ENCODE data around the gene ZNF345.

The ZNF345 gene

DNA sequence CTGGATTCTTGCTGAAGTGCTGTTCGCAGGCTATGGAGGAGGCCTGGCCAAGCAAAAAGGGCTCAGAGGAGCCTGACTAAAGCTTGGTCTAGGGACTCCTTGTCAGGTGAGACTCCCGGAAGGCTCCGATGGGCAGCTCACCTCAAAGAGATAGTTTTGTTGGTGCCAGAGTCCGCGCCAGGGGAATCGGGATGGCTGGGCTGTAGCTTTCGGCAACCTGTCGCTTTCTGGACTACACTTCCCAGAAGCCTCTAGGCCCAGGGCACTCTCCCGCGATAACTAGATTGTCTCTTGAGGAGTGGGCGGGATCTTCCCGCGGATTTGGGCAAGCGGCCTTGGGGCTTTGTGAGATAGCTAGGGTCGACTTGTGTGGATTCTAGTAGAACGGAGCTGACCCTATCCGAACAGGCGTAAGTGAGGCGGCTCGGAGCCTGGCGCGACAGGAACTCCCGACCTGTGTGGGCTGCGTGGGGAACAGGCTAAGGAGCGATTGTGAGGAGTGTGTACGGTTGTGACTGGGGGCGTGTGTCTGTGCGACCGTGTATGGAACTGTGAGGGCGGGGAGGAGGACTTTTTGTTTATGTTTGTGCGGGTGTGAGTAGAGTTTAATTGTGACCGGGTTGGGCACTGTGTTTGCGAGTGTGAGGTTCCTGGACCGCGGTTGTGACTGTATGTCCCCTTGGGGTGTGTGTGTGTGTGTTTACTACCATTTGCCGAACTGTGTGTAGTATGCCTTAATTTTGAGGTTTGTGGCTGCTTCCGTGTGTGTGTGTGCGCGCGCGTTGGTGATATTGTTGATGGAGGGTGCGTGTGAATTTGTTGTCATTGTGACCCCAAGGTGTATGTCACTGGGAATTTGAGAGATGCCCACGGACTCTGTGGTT, at the start of gene ZNF345:
TSS of gene ZNF345 (plus strand) at position 318 of the 884 bp plus-strand sequence. CDS start 25,955 bp downstream, outside the sequence.
- peak; percentile 94 for DNase-seq

DNA sequence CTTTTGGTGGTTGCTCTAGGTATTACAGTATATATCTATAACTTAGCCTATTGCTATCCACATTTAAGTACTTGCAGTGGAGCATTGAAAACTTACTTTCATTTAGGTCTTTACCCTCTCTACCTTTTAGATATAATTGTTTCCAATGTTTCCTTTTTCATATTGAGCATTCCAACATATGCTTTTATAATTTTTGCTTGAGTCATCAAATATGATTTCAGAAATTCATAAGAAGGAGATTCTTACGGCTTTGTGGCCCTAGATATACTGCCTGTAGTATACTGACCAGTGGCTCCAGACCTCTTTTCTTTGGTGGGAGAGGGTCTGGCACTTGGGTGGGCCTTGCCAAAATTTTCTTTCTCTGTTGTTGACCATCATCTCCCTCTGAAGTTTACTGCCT, 45.3 kb upstream of the ZNF345 start:
- no peak for DNase-seq

DNA sequence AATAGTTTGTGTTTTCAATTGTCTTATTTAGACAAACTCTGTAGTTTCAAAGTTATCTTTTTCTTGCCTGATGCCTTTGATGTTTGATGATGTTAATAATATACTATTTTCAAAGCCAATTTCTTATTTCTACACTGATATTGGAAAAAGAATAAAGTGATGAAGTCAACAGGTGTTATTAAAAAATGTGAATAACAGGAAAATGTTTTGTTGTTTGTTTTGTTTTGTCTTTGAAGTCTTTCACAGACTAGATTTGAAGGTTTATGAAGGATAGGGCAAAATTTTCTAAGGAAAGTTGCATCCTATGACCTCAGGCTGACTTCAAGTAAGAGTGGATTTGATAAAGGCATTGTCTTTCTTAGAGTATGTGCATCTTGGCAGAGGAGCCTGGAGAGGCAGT, 43.6 kb upstream of the ZNF345 start:
- no peak for DNase-seq

DNA sequence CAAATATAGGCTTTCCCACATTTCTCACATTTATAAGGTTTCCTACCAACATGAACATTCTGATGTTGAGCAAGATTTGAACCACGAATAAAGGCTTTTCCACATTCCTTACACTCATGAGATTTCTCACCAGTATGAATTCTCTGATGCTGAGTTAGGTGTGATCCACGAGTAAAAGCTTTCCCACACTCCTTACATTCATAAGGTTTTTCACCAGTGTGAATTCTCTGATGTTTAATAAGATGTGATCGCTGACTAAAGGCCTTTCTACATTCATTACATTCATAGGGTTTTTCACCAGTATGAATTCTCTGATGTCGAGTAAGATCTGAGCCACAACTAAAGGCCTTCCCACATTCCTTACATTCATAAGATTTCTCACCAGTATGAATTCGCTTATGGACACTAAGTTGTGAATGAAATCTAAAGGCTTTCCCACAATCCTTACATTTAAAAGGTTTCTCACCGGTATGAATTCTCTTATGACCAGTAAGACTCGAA, 31.5 kb upstream of the ZNF345 start:
- DNase-seq: no peak

DNA sequence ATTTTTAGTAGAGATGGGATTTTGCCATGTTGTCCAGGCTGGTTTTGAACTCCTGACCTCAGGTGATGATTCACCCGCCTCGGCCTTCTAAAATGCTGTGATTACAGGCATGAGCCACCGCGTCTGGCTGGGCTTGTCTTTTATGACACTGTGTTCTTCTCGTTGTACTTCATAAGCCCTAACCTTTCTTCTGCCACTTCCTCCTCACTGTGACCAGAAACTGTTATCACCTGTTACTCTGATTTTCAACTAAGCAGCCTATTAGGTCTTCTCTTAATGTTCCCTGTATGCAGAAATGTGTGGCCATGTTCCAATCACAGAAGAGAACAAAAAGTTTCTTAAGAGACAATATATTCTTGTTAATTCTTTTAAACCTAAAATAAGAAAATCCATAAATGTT, 28.9 kb upstream of the ZNF345 start:
- DNase-seq: no peak

DNA sequence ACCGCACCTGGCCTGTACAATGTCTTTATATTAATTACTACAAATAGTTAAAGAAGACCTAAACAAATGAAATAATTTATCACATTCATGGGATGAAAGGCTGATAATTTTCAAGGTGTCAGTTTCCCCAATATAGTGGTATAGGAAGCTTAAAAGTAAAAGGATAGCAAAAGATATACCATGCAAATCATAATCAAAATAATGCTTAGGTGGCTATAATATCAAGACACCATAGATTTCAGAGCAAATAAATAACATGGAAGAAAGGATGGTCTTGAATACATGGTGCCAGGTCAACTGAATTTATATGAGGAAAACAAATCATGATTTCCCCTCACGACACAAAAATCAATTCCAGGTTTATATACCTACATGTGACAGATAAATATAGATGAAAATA, 17.2 kb upstream of the ZNF345 start:
- DNase-seq: no peak

DNA sequence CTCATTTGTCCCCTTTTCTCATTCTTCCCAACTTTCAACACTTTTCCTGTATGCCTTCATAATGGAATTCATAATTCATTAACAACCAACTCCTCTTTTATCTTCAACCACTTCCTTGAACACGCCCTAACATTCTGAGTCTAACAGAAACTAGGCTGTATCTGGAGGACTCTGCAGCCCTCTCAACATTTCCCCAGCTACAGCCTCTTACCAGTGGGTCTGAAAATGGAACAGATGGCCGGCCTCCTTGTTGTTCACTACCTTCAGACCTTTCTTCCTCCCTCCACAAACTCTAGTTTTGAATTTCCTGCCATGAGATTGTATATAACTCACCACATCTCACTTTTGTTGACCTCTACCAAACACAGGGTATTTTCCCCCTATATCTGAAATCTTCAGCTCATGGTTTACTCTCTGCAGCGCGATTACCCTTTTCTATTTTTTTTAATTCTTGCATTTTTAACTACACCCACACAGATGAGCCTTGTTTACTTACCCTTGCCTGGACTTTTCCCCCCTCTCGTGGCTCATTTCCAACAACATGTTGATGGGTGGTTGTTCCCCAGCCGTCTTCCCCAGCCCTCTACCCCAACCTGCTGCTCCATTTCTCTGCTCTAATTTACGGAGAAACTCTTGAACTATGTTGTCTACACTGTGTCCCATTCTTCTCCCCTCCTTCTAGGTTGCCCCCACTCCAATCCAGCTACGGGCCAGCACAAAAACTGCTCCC, 13.3 kb upstream of the ZNF345 start:
- DNase-seq: no peak

DNA sequence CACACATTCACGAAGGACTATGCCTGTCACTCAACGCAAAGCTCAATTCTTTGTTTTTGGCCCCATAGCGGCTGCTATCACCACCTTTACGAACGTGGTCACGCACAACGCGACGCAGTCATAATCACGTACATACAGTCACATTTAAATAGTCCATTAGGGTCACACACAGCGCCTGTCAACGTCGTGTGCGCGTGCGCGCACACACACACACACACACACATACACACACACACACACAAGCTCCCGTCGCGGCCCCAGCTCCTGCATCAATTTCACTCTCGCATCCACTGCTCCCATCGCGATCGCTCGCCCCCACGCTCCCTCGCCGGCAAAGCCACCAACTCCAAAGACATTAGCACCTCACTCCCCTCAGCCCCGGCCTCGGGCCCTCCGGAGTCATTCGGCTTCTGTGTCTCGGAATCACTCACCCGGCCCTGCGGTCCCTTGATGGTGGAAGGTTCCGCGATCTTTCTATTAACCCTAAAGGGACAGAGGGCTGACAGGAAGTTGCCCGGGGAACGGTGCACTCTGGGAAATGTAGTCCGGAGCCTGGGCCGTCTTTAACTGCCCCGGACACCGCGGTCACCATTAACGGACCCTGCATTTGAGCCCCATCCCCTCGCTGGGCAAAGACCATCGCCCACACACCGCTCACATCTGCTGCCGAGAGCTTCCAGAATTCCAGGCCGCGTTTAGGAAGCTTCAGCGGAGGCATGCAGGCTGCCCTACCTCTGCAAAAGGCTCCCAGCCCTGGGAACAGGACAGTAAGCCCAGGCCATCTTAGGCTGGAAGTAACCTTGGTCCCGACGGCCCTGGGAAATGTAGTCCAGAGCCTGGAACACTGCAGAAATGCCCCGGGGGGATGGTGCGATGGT, 12.5 kb upstream of the ZNF345 start, which contains the start of gene ZNF790:
TSS of gene ZNF790 (minus strand) at position 482 of the 878 bp plus-strand sequence. CDS start 12,768 bp downstream, outside the sequence.
- peak; percentile 88 for DNase-seq

DNA sequence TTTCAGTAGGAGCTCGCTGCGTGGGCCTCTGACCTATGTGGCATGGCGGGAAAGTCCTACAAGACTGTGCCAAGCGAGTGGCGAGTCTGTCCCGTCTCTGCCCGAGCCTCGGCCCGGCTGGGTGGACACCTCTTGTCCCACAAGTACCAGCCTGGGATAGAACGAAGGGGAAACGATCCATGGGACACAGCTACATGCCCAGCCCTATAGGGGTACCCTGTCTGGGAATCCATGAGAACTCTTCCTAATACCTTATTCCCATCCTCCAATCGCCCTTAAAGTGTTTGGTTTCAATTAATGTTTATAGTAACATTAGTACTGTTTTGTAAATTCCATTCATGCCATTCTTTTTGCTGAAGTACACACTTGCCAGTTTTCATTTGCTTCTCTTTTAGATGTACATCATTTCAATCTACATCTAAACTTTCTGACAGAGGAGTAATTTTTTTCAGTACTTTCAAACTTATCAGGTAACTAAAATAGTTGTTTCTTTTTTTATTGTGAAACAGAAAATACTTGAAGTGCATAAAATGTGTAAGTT, 11.8 kb upstream of the ZNF345 start:
- DNase-seq: no peak

DNA sequence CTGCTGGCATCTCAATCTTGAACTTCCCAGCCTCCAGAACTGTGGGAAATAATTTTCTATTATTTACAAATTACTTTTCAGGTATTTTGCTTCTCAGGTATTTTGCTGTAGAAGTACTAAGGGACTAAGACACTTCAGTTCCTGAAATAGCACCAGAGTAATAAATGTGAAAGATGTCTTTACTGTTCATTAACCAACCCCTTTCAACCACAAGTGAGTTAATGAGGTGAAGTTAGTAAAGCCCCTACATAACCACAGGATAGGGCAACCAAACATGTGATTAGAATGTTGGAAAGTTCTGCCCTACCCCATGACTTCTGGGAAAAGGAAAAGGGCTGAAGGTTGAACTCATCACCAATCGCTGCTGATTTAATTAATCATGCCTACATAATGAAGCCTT, 2.7 kb upstream of the ZNF345 start:
- no peak for DNase-seq

DNA sequence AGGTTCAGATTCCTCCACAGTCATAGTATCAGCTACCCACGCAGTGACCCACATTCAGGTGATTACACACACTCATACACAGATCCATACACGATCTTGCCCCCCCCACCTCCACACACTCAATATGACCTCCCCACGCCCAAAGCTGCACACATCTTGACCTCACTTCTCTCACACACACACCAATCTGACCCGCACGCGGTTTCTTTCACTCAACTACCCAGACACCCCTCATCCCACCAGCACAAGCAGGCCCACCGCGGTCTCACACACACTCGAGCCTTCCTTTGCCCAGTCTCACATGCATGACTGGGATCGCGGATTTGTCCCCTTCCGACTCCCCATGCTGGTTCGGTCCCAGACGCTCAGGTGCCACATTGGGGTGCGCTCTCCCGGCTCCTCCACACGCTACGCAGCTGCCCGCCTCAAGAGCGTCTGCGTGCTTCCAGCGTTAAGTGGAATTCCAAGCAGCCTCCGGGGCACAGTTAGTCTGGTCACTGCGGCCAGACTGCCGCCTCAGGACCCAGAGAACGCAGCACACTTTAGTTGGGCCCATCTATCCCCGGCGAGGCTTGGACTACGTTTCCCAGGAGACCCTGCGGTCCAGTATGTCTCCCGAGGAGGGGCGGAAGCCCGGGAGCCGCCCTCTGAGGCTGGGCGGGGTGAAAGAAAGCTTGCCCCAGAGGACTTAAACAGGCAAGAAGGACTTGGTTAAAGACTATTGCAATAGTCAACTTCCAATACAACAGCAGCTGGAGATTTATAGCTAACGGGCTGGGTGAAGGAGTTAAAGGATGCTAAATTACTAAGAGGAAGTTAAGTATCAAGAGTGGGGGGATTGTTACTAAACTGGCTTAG, 746 bp upstream of the ZNF345 start:
- DNase-seq: peak; percentile 86

DNA sequence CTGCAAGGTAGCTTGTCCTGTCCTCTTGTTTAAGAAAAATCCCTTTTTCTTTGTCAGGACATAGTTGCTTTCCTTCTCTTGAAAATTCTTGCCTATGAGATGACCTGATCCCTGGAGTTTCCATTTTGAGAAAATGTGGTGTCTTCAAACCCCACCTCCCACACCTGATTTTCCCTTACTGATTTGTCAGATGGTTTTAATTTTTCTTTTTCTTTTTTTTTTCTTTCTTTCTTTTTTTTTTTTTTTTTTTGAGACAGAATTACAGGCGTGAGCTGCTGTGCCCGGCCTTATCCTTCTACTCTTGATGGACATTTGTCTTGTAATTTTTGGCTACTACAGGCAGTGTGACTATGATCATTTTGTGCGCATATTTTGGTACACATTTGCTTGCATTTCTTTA, 1.2 kb downstream of the ZNF345 start:
- no peak for DNase-seq

DNA sequence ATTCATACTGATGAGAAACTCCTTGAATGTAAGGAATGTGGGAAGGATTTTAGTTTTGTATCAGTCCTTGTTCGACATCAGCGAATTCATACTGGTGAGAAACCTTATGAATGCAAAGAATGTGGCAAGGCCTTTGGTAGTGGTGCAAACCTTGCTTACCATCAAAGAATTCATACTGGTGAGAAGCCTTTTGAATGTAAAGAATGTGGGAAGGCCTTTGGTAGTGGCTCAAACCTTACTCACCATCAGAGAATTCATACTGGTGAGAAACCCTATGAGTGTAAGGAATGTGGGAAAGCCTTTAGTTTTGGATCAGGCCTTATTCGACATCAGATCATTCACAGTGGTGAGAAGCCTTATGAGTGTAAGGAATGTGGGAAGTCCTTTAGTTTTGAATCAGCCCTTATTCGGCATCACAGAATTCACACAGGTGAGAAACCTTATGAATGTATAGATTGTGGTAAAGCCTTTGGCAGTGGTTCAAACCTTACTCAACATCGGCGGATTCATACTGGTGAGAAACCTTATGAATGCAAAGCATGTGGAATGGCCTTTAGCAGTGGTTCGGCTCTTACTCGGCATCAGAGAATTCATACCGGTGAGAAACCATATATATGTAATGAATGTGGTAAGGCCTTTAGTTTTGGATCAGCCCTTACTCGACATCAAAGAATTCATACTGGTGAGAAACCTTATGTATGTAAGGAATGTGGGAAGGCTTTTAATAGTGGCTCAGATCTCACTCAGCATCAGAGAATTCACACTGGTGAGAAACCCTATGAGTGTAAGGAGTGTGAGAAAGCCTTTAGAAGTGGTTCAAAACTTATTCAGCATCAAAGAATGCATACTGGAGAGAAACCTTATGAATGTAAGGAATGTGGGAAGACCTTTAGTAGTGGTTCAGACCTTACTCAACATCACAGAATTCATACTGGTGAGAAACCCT, 26.6 kb downstream of the ZNF345 start:
- DNase-seq: no peak

DNA sequence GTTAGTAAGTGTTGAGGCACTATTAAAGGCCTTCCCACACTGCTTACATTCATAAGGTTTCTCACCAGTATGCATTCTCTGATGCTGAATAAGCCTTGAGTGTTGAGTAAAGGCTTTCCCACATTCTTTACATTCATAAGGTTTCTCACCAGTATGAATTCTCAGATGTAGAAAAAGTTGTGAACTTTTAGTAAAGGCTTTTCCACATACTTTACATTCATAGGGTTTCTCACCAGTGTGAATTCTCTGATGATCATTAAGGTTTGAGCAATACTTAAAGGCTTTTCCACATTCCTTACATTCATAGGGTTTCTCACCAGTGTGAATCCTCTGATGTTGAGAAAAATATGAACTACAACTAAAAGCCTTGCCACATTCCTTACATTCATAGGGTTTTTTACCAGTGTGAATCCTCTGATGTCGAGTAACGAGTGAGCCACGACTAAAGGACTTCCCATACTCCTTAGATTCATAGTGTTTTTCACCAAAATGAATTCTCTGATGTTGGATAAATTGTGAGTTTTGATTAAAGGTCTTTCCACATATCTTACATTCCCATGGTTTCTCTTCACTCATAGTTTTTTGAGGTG, 41.2 kb downstream of the ZNF345 start:
- DNase-seq: no peak

DNA sequence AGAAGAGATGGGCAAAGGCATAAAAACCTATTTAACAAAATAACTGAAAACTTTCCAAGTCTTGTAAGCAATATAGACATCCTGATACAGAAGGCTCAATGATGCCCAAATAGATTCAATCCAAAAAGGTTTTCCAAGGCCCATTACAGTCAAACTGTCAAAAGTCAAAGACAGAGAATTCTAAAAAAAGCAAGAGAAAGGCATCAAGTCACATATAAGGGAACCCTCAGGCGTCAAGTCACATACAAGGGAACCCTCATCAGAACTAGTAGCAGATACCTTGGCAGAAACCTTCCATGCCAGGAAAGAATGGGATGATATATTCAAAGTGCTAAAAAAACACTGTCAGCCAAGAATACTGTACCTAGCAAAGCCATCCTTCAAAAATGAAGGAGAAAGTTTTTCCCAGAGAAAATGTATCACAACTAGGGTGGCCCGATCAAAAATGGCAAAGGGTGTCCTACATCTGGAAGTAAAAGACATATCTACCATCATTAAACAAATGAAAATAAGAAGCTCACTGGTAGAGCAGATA, 44.2 kb downstream of the ZNF345 start:
- DNase-seq: no peak

DNA sequence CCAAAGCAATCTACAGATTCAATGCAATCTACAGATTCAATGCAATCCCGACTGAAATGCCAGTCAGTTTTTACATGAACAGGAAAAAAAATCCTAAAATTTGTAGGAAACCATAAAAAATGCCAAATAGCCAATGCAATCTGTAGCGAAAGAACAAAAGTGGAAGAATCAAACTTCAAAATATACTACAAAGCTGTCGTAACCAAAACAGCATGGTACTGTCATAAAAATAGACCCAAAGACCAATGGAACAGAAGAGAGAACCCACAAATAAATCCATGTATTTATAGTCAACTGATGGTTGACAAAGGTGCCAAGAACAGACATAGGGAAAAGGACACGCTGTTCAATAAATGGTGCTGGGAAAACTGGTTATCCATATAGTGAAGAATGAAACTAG, 47.7 kb downstream of the ZNF345 start:
- DNase-seq: no peak

DNA sequence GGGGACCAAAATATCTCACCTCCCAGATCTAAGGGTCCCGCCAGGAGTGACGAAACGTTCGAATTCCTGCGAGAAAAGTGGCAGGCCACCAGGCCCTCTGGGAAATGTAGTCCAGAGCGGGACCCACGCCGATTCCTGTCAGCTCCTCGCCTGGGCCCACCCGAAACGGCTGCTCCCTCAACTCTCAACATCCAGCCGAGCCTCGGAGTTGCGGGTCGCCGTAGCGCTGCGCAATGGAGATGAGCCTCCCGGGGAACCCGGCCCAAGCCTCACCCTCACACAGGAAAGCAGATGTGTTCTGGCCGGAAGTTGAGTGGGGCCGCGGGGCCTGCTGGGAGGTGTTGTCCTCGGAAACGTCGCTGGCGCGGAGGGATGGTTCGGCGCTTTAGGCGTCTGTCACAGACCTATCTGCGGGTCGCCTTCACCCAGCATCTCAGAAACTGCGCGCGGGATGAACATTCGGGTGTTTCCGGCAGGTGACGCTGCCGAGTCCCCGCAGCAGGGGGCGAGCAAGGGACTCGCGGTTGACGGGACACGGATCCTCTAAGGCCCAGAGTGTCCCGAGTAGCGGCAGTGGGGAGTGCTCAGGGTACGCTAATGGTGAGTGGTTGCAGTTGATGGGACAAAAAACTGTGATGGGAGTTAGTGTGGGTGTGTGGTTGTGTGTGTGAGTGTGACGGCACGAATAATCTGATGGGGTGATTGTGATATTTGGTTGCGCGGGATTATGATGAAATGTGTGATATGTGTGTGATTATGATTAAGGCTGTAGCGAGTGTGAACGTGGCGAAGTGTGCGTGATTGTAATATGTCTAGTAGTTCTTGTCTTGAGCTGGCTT, 65.5 kb downstream of the ZNF345 start, which contains the start of the genes ZNF568 and ZNF829:
TSS of gene ZNF568 (plus strand) at position 341 of the 839 bp plus-strand sequence. CDS start 6,439 bp downstream, outside the sequence.
TSS of gene ZNF829 (minus strand) at position 300 of the 839 bp plus-strand sequence. CDS start 1,124 bp downstream, outside the sequence.
- peak; percentile 81 for DNase-seq

DNA sequence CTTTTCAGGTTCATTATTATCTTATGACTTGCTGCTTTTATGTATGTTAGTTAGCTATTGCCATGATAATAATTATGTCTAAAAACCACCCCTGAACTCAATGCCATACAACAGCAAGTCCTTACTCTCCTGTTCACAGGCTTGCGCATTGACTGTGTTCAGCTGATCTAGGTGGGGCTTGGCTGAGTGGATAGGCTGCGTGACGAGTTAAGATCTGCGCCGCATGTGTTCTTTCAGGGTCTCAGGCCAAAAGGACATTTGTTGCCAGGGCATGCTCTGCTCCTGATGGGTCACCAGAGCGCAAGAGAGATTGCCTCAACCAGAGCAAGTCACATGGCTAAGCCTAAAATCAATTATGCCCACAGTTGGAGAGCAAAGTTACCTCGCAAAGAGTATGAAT, 66.3 kb downstream of the ZNF345 start:
- no peak for DNase-seq

Measured in DMS79 (cell line).